ENCODE results near the gene TMEM18. TPM values are rescaled to one million over a fixed set of nuclear protein-coding genes. Genes with fewer than 3 reads are reported as not detected.

The TMEM18 gene
- total and polyA plus RNA-seq, 2 of the 13 experiments (the other 11 are each of a cell fraction or from before 2014, with no cell fraction given): 45.9 to 49.4 TPM

DNA sequence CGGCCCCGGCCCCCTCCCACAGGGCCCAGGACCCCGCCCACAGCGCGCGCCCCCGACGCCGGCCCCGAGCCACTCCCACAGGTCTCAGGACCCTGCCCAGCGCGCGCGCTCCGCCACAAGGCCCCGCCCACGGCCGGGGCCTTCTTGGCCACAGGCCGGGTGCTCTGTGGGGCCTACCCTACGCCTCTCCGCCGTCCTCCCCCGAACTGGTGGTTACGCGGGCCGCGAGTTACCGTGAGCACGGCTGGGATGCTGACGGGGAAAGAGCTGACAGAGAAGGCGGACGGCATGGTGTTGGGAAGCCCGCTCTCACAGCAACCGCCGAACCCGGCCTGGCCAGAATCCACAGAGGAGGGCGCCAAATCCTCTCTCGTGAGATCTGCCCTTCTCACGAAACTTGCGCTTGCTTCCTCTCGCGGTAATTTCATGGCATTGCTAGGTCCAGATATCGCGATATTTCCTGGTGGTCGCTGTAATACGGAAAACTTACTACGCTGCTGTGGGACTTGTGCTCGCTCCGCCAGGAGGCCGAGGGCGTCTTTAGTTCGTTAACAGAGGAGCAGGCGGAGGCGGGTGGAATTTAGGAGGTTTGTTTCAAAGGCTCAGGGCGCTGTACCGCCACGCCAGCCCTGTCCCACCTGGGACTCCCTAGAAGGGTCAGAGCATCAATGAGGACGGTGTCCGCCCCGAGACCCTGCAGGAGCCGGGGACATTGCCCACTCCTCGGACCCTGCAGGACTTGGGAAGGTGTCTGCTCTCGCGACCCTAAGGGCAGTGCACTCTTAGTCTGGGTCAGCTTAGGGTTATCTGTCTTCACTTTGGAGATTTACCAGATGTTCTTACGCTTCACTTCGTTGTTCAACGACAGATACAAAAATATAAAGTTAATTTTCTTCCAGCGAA, at the start of gene TMEM18 (continued):
- TF ChIP-seq, protein P1, sequence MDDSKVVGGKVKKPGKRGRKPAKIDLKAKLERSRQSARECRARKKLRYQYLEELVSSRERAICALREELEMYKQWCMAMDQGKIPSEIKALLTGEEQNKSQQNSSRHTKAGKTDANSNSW (CRISPR knock-in tag; IDR thresholded peaks at IDR 0.05; ENCODE audit: borderline replicate concordance): peak; percentile 95; the same call in 1 of the 2 replicates
- TF ChIP-seq ZNF839 (CRISPR knock-in tag; IDR thresholded peaks at IDR 0.05; ENCODE audit: borderline replicate concordance) (peak; percentile 61; the same call in 1 of the 2 replicates), ZC3H13 (CRISPR knock-in tag; IDR thresholded peaks at IDR 0.05) (0 out of 2 replicates have a peak, but pooled peaks have one; percentile 22), CEBPG (CRISPR knock-in tag; IDR thresholded peaks at IDR 0.05) (peak; percentile 41; the same call in 1 of the 2 replicates), PITX1 (CRISPR knock-in tag; IDR thresholded peaks at IDR 0.05) (peak; percentile 86)
- TF ChIP-seq, protein P2, sequence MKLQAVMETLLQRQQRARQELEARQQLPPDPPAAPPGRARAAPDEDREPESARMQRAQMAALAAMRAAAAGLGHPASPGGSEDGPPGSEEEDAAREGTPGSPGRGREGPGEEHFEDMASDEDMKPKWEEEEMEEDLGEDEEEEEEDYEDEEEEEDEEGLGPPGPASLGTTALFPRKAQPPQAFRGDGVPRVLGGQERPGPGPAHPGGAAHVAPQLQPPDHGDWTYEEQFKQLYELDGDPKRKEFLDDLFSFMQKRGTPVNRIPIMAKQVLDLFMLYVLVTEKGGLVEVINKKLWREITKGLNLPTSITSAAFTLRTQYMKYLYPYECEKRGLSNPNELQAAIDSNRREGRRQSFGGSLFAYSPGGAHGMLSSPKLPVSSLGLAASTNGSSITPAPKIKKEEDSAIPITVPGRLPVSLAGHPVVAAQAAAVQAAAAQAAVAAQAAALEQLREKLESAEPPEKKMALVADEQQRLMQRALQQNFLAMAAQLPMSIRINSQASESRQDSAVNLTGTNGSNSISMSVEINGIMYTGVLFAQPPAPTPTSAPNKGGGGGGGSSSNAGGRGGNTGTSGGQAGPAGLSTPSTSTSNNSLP (IDR thresholded peaks at IDR 0.05; ENCODE audit: low read depth, low read length): no peak
- TF ChIP-seq, protein P3, sequence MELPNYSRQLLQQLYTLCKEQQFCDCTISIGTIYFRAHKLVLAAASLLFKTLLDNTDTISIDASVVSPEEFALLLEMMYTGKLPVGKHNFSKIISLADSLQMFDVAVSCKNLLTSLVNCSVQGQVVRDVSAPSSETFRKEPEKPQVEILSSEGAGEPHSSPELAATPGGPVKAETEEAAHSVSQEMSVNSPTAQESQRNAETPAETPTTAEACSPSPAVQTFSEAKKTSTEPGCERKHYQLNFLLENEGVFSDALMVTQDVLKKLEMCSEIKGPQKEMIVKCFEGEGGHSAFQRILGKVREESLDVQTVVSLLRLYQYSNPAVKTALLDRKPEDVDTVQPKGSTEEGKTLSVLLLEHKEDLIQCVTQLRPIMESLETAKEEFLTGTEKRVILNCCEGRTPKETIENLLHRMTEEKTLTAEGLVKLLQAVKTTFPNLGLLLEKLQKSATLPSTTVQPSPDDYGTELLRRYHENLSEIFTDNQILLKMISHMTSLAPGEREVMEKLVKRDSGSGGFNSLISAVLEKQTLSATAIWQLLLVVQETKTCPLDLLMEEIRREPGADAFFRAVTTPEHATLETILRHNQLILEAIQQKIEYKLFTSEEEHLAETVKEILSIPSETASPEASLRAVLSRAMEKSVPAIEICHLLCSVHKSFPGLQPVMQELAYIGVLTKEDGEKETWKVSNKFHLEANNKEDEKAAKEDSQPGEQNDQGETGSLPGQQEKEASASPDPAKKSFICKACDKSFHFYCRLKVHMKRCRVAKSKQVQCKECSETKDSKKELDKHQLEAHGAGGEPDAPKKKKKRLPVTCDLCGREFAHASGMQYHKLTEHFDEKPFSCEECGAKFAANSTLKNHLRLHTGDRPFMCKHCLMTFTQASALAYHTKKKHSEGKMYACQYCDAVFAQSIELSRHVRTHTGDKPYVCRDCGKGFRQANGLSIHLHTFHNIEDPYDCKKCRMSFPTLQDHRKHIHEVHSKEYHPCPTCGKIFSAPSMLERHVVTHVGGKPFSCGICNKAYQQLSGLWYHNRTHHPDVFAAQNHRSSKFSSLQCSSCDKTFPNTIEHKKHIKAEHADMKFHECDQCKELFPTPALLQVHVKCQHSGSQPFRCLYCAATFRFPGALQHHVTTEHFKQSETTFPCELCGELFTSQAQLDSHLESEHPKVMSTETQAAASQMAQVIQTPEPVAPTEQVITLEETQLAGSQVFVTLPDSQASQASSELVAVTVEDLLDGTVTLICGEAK (IDR thresholded peaks at IDR 0.05): no peak
- TF ChIP-seq, protein P3 (CRISPR knock-in tag; IDR thresholded peaks at IDR 0.05): peak; percentile 79
- TF ChIP-seq, protein P4, sequence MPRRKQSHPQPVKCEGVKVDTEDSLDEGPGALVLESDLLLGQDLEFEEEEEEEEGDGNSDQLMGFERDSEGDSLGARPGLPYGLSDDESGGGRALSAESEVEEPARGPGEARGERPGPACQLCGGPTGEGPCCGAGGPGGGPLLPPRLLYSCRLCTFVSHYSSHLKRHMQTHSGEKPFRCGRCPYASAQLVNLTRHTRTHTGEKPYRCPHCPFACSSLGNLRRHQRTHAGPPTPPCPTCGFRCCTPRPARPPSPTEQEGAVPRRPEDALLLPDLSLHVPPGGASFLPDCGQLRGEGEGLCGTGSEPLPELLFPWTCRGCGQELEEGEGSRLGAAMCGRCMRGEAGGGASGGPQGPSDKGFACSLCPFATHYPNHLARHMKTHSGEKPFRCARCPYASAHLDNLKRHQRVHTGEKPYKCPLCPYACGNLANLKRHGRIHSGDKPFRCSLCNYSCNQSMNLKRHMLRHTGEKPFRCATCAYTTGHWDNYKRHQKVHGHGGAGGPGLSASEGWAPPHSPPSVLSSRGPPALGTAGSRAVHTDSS (CRISPR knock-in tag; conservative IDR thresholded peaks at IDR 0.05): no peak
- TF ChIP-seq, protein P5, sequence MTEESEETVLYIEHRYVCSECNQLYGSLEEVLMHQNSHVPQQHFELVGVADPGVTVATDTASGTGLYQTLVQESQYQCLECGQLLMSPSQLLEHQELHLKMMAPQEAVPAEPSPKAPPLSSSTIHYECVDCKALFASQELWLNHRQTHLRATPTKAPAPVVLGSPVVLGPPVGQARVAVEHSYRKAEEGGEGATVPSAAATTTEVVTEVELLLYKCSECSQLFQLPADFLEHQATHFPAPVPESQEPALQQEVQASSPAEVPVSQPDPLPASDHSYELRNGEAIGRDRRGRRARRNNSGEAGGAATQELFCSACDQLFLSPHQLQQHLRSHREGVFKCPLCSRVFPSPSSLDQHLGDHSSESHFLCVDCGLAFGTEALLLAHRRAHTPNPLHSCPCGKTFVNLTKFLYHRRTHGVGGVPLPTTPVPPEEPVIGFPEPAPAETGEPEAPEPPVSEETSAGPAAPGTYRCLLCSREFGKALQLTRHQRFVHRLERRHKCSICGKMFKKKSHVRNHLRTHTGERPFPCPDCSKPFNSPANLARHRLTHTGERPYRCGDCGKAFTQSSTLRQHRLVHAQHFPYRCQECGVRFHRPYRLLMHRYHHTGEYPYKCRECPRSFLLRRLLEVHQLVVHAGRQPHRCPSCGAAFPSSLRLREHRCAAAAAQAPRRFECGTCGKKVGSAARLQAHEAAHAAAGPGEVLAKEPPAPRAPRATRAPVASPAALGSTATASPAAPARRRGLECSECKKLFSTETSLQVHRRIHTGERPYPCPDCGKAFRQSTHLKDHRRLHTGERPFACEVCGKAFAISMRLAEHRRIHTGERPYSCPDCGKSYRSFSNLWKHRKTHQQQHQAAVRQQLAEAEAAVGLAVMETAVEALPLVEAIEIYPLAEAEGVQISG (CRISPR knock-in tag; IDR thresholded peaks at IDR 0.05): peak; percentile 83

Measured in HepG2 (cell line).